GM12875 (cell line): ENCODE results near the gene TRIO.

ENCODE experiments used
- H3K4me3 ChIP-seq: one replicate; pipeline ENCODE4 v1.5.1; 2011; ENCODE audit warnings: low read depth, low read length, control low read depth
- TF ChIP-seq, protein P1 (sequence below): IDR thresholded peaks from 2 replicates; pipeline ENCODE4 v1.5.1; 2011; ENCODE audit warnings: low read depth, mild to moderate bottlenecking, control low read depth, inconsistent platforms, low read length, moderate library complexity, borderline replicate concordance; ENCODE audit not compliant: insufficient read depth

Gene TRIO

DNA sequence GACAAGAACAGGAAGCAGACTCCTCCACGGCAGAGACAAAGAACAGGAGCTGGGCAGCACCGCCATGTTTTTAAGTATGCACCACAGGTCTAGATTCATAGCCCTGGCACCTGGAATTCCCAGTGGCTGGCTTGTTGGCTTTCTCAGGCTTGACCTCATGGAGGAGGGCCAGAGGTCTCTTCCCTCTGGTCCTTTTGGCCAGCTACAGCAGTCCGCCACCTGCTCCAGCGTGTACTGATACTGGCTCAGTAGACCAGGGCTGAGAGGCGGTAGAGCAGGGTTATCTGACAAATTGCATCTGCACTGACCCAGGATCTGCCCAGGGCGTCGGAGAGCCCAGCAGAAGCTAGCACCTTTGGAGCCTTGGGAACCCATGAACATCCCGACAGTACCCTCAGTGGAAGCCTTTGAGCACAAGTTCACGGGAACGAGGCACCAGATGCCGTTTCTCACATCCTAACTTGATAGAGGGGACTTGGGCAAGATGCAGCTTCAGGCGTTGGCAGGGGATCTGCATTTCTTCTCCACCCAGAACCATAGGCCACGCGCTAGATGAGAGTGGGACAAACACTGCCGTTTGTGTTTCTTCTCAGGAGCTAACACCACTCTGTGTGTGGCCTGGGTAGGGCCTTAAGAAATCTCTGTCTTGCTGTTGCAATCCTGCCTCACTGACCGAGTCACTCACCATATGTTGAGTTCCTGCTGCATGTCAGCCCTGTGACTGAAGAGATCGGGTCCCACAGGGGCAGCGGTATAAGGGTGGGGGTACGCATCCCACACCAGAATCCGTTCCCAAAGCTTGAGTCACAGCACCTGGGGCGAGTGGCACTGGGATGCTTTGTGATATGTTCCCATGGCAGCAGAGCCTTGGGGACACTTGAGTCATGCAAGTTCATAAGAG lies 348.1 kb downstream of the TRIO start:
- H3K4me3 ChIP-seq = no peak overlapping the region
- TF ChIP-seq, protein P1, sequence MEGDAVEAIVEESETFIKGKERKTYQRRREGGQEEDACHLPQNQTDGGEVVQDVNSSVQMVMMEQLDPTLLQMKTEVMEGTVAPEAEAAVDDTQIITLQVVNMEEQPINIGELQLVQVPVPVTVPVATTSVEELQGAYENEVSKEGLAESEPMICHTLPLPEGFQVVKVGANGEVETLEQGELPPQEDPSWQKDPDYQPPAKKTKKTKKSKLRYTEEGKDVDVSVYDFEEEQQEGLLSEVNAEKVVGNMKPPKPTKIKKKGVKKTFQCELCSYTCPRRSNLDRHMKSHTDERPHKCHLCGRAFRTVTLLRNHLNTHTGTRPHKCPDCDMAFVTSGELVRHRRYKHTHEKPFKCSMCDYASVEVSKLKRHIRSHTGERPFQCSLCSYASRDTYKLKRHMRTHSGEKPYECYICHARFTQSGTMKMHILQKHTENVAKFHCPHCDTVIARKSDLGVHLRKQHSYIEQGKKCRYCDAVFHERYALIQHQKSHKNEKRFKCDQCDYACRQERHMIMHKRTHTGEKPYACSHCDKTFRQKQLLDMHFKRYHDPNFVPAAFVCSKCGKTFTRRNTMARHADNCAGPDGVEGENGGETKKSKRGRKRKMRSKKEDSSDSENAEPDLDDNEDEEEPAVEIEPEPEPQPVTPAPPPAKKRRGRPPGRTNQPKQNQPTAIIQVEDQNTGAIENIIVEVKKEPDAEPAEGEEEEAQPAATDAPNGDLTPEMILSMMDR = no peak

DNA sequence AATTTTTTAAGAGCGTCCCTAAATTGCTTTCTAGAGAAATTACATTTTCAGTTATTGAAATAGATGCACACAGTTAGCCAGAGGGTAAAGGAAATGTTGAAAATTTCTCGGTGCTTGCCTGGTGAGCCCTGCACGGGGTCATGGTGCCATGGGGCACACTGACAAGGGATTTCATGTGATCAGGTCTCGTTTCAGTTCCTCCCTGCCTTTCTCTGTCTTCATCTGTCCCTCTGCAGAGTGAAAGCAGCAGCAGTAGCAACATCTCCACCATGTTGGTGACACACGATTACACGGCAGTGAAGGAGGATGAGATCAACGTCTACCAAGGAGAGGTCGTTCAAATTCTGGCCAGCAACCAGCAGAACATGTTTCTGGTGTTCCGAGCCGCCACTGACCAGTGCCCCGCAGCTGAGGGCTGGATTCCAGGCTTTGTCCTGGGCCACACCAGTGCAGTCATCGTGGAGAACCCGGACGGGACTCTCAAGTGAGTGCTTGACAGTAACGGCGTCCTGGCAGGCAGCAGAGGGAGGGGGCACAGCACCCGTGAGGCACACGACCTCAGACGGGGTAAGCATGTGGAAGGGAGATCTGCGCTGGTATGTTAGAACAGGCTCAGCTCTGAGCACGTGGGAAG lies 349.3 kb downstream of the TRIO start:
- no peak overlapping the region for H3K4me3 ChIP-seq
- TF ChIP-seq, protein P1 = no peak

DNA sequence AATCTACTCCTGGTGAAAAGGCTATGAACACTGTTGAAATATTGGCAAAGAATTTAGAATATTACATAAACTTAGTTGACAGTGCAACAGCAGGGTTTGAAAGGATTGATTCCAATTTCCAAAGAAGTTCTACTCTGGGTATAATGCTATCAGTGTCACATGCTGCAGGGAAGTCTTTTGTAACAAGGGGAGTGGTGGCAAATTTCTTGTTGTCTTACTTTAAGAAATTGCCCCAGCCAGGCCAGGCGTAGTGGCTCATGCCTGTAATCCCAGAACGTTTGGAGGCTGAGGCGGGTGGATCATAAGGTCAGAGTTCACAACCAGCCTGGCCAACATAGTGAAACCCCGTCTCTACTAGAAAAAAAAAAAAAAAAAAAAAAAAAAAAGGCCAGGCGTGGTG lies 352.2 kb downstream of the TRIO start:
- no peak overlapping the region for H3K4me3 ChIP-seq
- TF ChIP-seq, protein P1 = no peak

DNA sequence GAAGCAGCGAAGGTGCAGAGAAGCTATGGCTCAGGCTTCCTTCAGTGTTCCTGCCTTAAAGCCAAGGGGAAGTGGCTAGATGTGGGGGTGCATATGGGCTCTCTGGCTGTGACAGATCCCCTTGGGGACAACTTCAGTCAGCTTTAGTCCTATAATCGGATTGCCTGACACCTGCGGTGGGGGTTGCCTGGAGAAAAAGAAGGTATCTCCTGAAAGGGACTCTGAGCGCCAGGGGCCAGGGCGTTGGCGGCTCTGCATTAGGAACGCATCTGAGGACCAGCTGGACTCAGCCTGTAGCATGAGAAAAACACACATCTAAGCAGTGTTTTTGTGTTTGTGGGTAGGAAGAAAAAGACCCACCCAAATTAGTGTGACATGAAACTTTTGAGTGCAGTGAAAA lies 354.2 kb downstream of the TRIO start:
- TF ChIP-seq, protein P1 = no peak
- H3K4me3 ChIP-seq = no peak overlapping the region

DNA sequence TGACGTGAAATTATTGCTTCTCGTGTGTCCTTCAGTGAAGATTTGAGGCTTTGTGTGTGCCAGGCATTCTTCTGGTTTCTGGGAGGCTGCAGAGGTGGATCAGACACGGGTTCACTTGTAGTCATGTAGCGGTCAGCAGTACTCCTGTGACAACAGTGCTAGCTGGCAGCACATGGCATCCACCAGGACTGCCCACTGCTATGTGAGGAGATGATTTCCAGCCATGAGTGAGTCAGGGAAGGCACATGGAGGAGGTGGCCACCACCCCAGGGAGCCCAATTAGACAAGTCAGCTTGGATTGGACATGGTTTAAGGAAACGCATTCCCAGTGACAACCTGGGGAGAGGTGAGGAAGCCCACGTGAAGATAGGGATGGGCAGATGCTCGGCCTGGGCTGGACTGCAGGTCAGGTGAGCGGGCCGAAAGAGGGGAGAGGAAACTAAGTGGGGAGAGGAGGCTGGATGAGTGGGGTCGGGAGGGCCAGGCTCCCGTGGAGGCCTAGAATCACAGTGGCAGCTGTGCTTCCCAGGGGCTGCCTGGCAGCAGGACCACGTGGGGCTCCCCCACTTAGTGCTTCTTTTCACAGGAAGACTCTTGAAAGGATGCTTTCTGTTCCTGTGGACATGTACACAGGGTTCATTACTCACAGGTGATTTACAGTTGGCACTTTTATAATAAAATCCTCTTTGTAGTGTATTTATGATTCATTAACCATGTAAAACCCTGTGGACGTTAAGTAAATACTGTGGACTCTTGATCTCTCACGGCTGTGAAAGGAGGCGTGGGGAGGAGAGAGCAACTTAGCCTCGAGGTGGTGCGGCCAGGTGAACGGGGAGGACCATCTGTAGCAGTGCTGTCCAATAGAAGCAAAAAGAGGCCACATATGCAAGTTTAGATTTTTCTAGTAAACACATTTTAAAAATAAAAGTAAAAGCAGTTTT lies 358.5 kb downstream of the TRIO start:
- no peak overlapping the region for H3K4me3 ChIP-seq
- TF ChIP-seq, protein P1 = no peak

DNA sequence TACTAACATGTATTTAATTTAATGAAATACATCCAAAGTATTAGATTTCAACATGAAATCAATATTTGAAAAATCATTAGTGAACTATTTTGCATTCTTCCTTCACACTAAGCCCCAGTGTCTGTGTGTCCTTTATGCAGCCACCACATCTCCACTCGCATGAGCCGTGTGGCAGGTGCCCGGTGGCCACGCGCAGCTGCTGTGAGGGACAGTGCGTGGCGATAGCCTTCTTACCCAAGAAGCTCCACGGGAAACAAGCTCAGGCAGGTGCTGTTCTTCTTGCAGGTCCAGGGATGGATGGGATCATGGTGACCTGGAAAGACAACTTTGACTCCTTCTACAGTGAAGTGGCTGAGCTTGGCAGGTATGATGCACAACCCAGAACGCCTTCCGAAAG lies 359.1 kb downstream of the TRIO start:
- H3K4me3 ChIP-seq = no peak overlapping the region
- TF ChIP-seq, protein P1 = no peak
